GM18951 (cell line): ENCODE measurements around the gene CEP20.

ENCODE experiments used
- POLR2A ChIP-seq: IDR thresholded peaks from 4 replicates; pipeline ENCODE4 v1.6.1; 2011; ENCODE audit warnings: mild to moderate bottlenecking; ENCODE audit not compliant: insufficient read length, insufficient read depth; ENCODE audit errors: extremely low read depth
- in situ Hi-C: fragments of 300-500 bp; cut with MboI; formaldehyde crosslinking; loops from one replicate; pipeline ENCODE4 v1.12.0; 2022; ENCODE audit warnings: low sequenced_read_pairs, mixed read lengths, inconsistent platforms; ENCODE audit not compliant: unreplicated experiment

Gene CEP20

DNA sequence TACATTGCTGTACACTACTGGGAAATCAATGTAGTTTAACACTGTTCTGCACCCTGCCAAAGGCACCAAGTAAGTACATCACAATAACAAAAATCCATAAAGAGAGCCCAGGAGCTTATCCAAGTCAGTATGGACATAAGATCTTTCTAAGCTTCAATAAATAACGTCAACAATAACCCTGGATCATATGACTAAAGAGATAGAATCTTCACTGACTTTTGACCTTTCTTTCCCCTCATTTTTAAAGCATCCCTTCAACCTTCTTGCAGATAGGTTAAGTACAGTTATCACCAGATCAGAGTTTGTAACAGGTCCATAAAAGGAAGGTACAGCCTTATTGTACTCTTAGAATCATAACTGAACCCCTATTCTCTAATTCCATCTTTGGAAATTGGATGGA is 2.3 kb downstream of the CEP20 start:
- in situ Hi-C loops = no loop called here
- no peak for TF ChIP-seq POLR2A

GRCh38 chr16:15885560-15886001 is 2.8 kb downstream of the CEP20 start:
- TF ChIP-seq POLR2A = no peak
- in situ Hi-C loops = no loop called here

DNA sequence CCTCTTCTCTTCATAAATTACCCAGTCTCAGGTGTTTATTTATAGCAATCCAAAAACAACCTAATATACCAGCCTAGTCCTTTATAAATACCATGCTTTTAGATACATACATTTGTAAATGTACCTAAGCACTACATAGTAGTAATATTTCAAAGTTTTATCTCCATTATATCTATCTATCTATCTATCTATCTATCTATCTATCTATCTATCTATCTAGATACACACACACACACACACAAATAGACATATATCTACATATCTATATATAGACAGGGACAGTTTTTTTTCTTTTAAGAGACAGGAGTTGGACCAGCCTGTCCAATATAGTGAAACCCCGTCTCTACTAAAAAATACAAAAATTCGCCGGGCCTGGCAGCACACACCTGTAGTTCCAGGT is 5.8 kb downstream of the CEP20 start:
- no peak for TF ChIP-seq POLR2A
- in situ Hi-C loops = no loop called here

DNA sequence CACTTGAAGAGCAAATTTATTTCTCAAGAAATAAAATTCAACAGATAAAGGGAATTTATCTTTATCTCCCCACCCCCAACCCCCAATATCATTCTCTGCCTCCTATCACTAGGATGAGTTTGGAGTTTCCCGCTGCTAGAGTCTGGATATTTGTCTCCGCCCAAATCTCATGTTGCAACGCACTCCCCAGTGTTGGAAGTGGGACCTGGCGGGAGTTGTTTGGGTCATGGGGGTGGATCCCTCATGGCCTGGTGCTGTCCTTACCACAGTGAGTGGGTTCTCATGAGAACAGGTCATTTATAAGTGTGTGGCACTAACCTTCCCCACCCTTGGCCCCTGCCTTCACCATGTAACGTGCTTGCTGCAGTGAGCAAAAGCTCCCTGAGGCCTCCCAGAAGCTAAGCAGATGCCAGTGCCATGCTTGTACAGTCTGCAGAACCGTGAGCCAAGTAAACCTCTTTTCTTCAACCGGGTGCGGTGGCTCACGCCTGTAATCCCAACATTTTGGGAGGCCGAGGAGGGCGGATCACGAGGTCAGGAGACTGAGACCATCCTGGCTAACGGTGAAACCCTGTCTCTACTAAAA is 6.5 kb downstream of the CEP20 start:
- TF ChIP-seq POLR2A = no peak
- in situ Hi-C loops = no loop called here

DNA sequence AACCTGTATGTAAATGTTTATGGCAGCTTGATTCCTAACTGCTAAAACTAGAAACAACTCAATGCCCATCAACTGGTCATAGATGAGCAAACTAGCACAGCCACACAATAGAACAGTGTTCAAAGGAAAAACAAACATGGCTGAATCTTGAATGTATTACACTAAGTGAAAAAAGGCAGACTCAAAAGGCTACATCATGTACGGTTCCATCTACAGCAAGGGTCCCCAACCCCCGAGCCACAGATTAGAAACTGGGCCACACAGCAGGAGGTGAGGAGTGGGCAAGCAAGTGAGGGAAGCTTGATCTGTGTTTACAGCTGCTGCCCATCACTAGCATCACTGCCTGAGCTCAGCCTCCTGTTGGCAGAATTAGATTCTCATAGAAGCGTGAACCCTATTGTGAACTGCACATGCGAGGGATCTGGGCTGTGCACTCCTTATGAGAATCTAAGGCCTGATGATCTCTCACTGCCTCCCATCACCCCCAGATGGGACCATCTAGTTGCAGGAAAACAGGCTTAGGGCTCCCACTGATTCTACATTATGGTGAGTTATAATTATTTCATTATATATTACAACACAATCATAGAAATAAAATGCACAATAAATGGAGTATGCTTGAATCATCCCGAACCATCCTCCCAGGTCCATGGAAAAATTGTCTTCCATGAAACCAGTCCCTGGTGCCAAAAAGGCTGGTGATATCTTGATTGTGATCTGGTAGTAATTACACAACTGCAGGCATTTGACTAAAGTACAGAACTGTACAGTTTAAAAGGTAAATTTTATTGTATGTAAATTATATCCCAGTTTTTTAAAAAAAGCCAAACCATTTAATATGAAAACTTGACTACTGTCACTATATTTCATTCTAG is 7.7 kb downstream of the CEP20 start:
- TF ChIP-seq POLR2A = no peak

DNA sequence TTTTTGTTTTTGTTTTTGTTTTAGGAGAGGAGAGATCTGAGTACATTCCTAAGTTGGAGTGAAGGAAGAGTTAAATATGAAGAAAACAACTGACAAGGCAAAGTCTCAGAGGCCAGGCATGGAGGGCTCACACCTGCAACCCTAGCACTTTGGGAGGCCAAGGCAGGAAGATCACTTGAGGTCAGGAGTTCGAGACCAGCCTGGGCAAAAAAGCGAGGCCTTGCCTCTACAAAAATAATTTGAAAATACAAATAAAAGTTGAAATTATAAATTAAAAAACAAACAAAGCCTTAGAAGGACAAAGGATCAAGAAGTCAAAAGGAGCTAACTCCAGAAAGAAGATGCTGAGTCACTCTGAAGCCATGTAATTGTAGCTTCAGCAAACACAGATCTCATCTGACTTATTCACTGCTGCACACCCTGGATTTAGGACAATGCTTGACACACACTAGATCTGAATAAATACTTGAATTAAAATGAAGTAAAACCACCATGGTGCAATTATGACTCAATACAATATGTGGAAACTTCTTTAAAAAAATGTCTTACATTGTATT is 9.1 kb downstream of the CEP20 start:
- TF ChIP-seq POLR2A = no peak
- in situ Hi-C loops = no loop called here

More for the DNA sequence above, 7.7 kb downstream of the CEP20 start:
- in situ Hi-C loops = no loop called here

GRCh38 chr16:15876503-15876902 is 11.9 kb downstream of the CEP20 start:
- no peak for TF ChIP-seq POLR2A
- in situ Hi-C loops = no loop called here

DNA sequence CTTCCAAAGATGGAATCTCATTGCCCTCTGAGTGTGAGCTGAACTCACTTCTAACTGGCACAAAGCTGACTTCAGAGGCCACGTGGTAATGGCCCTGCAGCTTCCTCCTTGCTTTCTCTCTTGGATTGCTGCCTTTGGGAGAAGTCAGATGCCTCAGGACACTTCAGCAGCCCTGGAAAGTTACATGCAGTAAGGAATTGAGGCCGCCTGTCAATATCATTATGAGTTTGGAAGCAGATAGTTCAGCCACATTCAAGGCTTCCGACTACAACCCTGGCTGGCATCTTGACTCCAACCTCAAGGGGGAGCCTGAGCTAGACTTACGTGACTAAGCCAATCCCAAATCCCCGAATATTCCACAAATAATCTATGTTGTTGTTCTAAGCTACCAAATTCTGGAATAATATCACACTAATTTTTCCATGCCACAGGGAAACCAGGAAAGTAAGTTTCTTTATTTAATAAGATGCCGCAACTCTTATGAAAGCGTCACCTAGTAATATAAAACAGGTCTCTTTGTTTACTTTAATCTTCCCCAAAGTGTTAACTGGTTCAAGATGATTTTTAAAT is 13.6 kb downstream of the CEP20 start:
- TF ChIP-seq POLR2A = no peak
- in situ Hi-C loops = no loop called here

DNA sequence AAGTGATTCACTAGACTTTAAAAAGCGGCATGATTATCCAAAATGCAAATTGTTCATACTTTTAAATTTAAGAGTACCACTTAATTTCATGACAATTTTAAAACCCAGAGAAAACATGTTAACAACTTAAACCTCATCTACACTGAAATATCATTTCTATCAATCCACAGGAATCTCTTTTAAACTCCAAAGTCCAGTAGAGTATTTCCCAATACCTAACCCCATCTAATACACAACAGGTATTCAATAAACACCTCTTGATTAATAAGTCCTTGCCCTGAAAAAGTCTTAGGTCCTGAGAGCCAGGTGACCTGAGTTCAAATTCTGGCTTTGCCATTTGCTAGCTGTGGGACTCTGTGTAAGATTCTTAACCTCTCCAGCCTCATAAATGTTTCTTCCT is 14.7 kb downstream of the CEP20 start:
- no peak for TF ChIP-seq POLR2A
- in situ Hi-C loops = no loop called here

GRCh38 chr16:15873301-15873700 is 15.1 kb downstream of the CEP20 start:
- no peak for TF ChIP-seq POLR2A
- in situ Hi-C loops = no loop called here

GRCh38 chr16:15870011-15870410 is 18.4 kb downstream of the CEP20 start:
- in situ Hi-C loops = no loop called here
- TF ChIP-seq POLR2A = no peak

DNA sequence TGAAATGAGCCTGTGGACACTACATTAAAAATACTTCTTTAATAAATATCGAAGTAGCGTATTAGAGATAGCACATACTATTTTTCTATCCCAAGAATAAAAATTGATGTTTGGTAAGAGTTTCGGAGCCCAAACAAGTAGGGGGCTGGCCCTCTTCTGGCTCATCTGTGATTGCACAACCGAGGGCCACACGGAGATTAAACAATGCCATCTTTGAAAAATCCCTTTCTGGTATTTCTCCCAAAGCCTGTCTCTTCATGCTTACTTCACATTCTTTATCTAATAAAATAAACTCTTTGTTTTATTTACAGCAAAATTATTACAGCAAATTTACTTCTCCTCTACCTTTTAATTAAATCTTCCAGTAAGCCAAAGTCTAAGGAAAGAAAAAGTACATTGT is 22.0 kb downstream of the CEP20 start:
- in situ Hi-C loops = no loop called here
- TF ChIP-seq POLR2A = no peak

DNA sequence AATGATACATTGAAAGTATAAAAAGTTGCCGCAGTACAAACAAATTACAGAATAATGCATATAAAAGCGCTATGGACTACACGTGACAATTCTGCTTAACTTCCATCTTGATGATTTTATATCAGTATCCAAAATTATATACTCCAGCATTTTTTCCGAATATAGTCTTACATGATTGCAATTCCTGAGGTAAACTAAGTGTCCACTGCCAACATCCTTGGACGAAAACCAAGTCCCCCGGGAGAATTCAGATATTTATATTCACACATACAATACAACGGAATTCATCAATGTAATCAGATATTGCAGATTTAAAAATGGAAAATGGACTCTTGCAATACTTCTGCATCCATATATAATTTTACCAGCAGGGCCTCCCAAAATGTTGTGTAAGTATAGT is 22.7 kb downstream of the CEP20 start:
- TF ChIP-seq POLR2A = no peak
- in situ Hi-C loops = no loop called here

DNA sequence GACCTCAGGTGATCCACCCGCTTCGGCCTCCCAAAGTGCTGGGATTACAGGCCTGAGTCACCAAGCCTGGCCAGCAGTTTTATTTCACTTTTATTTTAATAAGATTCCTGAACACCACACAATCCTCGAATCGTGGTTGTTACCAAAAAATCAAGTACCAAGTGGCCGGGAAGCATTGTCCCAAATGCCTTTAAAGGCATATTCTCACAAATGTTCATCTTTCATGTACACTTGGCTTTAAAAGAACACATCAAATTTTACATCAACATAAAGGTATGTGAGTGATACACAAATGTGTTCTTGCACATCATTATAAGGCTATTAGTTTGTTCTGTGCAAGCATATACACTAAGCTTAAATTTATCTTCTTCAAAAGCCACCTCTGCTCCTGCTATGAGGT is 23.5 kb downstream of the CEP20 start:
- no peak for TF ChIP-seq POLR2A
- in situ Hi-C loops = no loop called here

DNA sequence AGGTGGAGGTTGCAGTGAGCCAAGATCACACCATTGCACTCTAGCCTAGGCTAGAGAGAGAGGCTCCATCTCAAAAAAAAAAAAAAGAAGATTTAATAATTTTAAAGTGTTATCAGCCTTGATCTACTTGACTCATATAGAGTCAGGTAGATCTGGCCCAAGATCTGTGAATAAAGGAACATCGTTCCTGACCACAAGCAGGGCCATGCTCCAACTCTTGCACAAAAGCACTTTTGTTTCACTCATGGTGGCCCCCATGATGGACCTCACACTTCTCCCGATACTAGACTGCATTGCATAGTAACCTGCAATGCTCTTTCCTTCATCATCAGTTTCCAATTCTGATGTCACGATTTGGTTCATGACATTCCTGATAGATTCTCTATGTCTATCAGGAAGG is 26.4 kb downstream of the CEP20 start:
- no peak for TF ChIP-seq POLR2A
- in situ Hi-C loops = no loop called here
